DOHH2 (cell line): ENCODE data around the gene EVC.

Experiments
- H3F3A ChIP-seq: fragments of 200-600 bp; sonication (generic), shearing (Covaris generic); 2 replicates; pipeline ENCODE4 v1.6.0; 2016; ENCODE audit warnings: antibody characterized with exemption, mild to moderate bottlenecking; ENCODE audit not compliant: control insufficient read depth, insufficient read depth
- H3K27ac ChIP-seq: fragments of 200-600 bp; sonication (generic); 2 replicates; pipeline ENCODE4 v1.5.1; 2014; ENCODE audit warnings: low read depth, mild to moderate bottlenecking, low read length, moderate library complexity
- H3K27me3 ChIP-seq: fragments of 200-600 bp; sonication (generic); 2 replicates; pipeline ENCODE4 v1.6.1; 2014; ENCODE audit warnings: mild to moderate bottlenecking, low read length, mixed read lengths; ENCODE audit not compliant: control insufficient read depth
- H3K36me3 ChIP-seq: fragments of 200-600 bp; sonication (generic); 2 replicates; pipeline ENCODE4 v1.6.1; 2014; ENCODE audit warnings: mild to moderate bottlenecking, low read length, moderate library complexity, mixed read lengths; ENCODE audit not compliant: control insufficient read depth
- H3K4me1 ChIP-seq: fragments of 200-600 bp; sonication (generic); 2 replicates; pipeline ENCODE4 v1.6.1; 2014; ENCODE audit warnings: mild to moderate bottlenecking, low read length, mixed read lengths; ENCODE audit not compliant: control insufficient read depth
- H3K4me2 ChIP-seq: fragments of 200-600 bp; sonication (generic); 2 replicates; pipeline ENCODE4 v1.6.0; 2014; ENCODE audit warnings: mild to moderate bottlenecking, low read length, moderate library complexity
- H3K4me3 ChIP-seq: fragments of 200-600 bp; sonication (generic); 2 replicates; pipeline ENCODE4 v1.5.1; 2014; ENCODE audit warnings: mild to moderate bottlenecking, low read length, mixed read lengths
- H3K79me2 ChIP-seq: fragments of 200-600 bp; sonication (generic); 2 replicates; pipeline ENCODE4 v1.6.1; 2014; ENCODE audit warnings: mild to moderate bottlenecking, low read length, mixed read lengths; ENCODE audit not compliant: control insufficient read depth
- H3K9me2 ChIP-seq: fragments of 200-600 bp; sonication (generic); replicated peaks from 2 replicates; pipeline ENCODE4 v1.6.1; 2014; ENCODE audit warnings: mild to moderate bottlenecking, low read length, mixed read lengths; ENCODE audit not compliant: control insufficient read depth
- H3K9me3 ChIP-seq: fragments of 200-600 bp; sonication (generic); 2 replicates; pipeline ENCODE4 v1.6.1; 2014; ENCODE audit warnings: antibody characterized with exemption, low read length, mixed read lengths; ENCODE audit not compliant: control insufficient read depth, insufficient read depth
- H4K20me1 ChIP-seq: fragments of 200-600 bp; sonication (generic); 2 replicates; pipeline ENCODE4 v1.6.0; 2014; ENCODE audit warnings: low read depth, mild to moderate bottlenecking, antibody characterized with exemption, low read length, moderate library complexity; ENCODE audit not compliant: control insufficient read depth, insufficient read depth
- EZH2phosphoT487 ChIP-seq: fragments of 200-600 bp; sonication (generic); IDR thresholded peaks from 2 replicates; pipeline ENCODE4 v1.6.1; 2017; ENCODE audit warnings: borderline replicate concordance, mild to moderate bottlenecking, antibody characterized with exemption, low read length, moderate library complexity, mixed read lengths
- TF ChIP-seq, protein P1 (sequence below): fragments of 200-600 bp; sonication (generic); IDR thresholded peaks from one replicate; pipeline ENCODE4 v1.5.1; 2014; ENCODE audit warnings: antibody characterized with exemption, mild to moderate bottlenecking, low read depth, low read length; ENCODE audit not compliant: poor library complexity, severe bottlenecking

Gene EVC

DNA sequence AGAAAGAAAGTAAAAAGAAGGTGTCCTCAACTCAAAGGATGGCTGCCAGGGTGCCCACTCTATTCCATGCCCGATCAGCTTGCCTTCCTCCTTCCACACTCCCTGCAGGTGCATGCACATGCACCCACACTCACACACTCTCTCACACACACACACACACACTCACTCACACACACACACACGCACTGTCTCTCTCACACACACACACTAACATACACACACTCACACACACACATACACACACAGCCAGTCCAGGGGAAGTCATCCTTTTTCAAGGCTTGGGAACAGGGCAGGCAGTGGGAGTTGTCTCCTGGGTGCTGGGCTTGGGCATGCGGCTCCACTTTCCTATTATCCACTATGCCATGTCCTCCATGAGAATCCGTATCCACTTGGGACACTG lies 131.5 kb downstream of the EVC start:
- no peak overlapping the region for H3K4me2 ChIP-seq
- H3K27me3 ChIP-seq: no peaks in the 10 kb centered on the region
- H3K9me2 ChIP-seq: no peaks in the 10 kb centered on the region
- no peaks in the 10 kb centered on the region for H3K79me2 ChIP-seq
- no peak overlapping the region for H3K4me3 ChIP-seq
- no peaks in the 10 kb centered on the region for H4K20me1 ChIP-seq
- no peaks in the 10 kb centered on the region for H3F3A ChIP-seq
- H3K9me3 ChIP-seq: peaks cover 4% of the 10 kb centered on the region; the same call in 1 of the 2 replicates
- H3K36me3 ChIP-seq: no peaks in the 10 kb centered on the region
- H3K4me1 ChIP-seq: no peaks in the 10 kb centered on the region
- TF ChIP-seq, protein P1, sequence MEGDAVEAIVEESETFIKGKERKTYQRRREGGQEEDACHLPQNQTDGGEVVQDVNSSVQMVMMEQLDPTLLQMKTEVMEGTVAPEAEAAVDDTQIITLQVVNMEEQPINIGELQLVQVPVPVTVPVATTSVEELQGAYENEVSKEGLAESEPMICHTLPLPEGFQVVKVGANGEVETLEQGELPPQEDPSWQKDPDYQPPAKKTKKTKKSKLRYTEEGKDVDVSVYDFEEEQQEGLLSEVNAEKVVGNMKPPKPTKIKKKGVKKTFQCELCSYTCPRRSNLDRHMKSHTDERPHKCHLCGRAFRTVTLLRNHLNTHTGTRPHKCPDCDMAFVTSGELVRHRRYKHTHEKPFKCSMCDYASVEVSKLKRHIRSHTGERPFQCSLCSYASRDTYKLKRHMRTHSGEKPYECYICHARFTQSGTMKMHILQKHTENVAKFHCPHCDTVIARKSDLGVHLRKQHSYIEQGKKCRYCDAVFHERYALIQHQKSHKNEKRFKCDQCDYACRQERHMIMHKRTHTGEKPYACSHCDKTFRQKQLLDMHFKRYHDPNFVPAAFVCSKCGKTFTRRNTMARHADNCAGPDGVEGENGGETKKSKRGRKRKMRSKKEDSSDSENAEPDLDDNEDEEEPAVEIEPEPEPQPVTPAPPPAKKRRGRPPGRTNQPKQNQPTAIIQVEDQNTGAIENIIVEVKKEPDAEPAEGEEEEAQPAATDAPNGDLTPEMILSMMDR: no peak
- TF ChIP-seq EZH2phosphoT487: no peak
- no peak overlapping the region for H3K27ac ChIP-seq

DNA sequence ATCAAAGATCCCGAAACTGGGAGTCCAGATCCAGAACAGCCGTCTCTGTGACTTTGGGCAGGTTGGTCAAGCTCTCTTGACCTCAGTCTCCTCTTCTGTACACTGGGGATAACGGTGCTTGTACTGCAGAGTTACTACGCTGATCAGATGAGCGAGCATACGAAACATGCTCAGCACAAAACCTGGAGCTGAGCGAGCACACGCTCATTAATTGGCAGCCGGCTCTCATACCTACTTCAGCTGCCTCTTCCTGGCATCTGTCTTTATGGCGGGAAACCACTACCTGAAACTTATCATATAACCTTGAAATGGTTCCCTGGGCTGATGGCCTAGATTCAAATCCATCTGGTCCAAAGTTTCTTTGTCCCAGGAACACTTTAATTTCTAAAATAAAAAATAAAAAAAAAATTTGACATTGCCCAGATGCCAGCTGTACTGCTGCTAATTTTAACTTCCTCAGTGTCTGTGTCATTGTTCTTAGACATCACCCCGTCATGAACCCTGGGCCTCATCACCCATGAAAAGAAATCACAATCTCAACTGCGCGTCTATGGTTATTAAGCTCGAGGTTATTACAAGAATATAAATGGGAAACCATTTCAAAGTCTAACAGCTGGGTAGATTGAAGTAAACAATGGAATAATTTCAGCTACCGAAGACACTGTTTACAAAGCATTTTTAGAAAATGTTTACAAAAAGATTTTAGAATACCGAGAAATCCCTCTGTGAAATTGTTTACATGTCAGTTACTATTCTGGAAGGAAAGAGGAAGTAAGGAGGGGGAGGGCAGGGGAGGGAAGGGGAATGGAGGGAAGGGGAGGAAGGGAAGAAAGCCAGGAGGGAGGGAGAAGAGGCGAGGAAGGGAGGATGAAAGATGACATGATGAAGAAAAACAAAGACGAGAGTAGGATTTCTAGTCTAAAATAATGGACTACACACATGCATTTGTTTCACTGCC lies 132.9 kb downstream of the EVC start:
- Histone ChIP-seq H3K4me2 (no peak overlapping the region), H3K4me1 (no peaks in the 10 kb centered on the region), H3K36me3 (no peaks in the 10 kb centered on the region), H3K27me3 (no peaks in the 10 kb centered on the region), H4K20me1 (no peaks in the 10 kb centered on the region), H3F3A (no peaks in the 10 kb centered on the region), H3K4me3 (no peak overlapping the region), H3K9me3 (peaks cover 4% of the 10 kb centered on the region; the same call in 1 of the 2 replicates), H3K27ac (no peak overlapping the region), H3K9me2 (no peaks in the 10 kb centered on the region), H3K79me2 (no peaks in the 10 kb centered on the region)
- TF ChIP-seq, protein P1: no peak
- TF ChIP-seq EZH2phosphoT487: no peak

DNA sequence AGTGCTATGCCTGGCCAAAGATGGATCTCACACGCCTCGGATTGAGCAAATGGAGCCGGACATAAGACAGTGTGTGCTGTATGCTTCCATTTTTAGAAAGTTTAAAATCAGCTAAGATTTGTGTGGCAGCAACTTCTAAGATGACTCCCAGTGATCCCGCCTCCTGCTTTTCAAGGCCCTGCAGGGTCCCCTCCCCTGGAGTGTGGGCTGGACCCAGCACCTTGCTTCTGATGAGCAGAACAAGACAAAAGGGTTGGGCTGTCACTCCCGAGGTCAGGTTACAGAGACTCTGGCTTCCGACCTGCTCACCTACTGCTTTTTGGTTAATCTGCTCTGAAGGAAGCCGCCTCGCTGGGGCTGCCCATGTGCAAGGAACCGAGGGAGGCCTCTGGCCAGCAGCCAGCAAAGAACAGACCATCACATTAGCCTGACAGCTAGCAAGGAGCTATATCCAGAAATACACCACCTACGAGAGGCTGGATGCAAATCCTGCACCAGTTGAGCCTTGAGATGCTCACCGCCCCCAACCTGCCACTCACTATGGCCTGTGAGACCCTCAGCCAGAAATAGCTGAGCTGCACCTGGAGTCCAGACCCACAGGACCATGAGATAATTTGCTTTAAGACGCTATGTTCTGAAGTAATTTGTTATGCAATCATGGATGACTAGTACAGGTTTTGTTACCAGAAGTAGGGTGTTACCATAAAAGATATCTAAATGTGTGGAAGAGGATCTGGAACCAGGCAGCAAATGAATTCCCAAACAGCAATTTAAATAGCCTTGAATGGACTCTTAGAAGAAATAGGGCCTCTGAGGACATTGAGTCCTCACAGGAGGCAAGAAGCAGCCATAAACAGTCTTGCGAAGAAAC lies 134.3 kb downstream of the EVC start:
- H3K9me2 ChIP-seq: no peaks in the 10 kb centered on the region
- H3K36me3 ChIP-seq: no peaks in the 10 kb centered on the region
- no peaks in the 10 kb centered on the region for H4K20me1 ChIP-seq
- no peaks in the 10 kb centered on the region for H3K4me1 ChIP-seq
- peaks cover 4% of the 10 kb centered on the region; the same call in 1 of the 2 replicates for H3K9me3 ChIP-seq
- H3K4me3 ChIP-seq: no peak overlapping the region
- no peak overlapping the region for H3K27ac ChIP-seq
- H3K27me3 ChIP-seq: no peaks in the 10 kb centered on the region
- TF ChIP-seq, protein P1: no peak
- TF ChIP-seq EZH2phosphoT487: no peak
- H3K79me2 ChIP-seq: no peaks in the 10 kb centered on the region
- H3K4me2 ChIP-seq: no peak overlapping the region
- no peaks in the 10 kb centered on the region for H3F3A ChIP-seq
